ENCODE data around the gene WDFY2.

WDFY2 gene

GRCh38 chr13:51728972-51729371, 144.7 kb downstream of the WDFY2 start:
- no peaks in the 10 kb centered on the region for H3K9me3 ChIP-seq (ENCODE audit: low read depth, low read length)
- peak; percentile 64 for DNase-seq (ENCODE audit: low read depth, low spot score)
- no peak overlapping the region for H3K9ac ChIP-seq (ENCODE audit: insufficient read length)
- peaks cover 19% of the 10 kb centered on the region for H3K36me3 ChIP-seq (ENCODE audit: insufficient read depth, low read length)
- TF ChIP-seq FOXP2 (optimal IDR thresholded peaks at IDR 0.05; ENCODE audit: control extremely low read depth, extremely low read length, insufficient read depth), result no peak
- TF ChIP-seq POLR2AphosphoS5 (IDR thresholded peaks at IDR 0.05; ENCODE audit: borderline replicate concordance, low read depth, low read length), result no peak
- no peak for TF ChIP-seq EZH2 (IDR thresholded peaks at IDR 0.05)
- H3K27ac ChIP-seq, result peak overlapping the region; percentile 72
- H3K4me3 ChIP-seq, result no peak overlapping the region

DNA sequence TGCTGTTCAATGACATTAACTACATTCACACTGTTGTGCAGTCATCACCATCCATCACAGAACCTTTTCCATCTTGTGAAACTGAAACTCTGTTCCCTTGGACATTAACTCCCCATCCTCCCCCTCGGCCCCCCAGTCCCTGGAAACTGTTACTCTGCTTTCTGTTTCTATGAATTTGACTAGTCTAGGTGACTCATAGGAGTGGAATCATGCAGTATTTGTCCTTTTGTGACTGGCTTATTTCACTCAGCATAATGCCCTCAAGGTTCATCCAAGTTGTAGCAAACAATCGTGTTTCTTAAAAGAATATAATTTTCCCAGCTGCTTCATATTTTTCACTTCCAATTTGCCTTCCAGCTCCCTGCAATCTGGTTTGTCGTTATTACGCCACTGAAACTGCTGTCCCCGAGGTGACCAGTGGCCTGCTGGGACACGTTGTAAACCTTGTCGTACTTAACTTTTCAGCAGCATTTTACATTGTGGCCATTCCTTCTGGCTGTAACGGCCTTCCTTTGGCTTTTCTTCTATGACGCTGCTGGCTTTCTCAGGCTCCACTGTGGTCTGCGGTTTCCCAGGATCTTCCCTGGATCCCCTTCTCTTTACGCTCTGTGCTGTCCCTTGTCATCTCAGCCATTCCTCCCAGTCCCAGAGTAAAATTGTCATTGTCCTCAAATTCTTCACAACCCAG, 145.7 kb downstream of the WDFY2 start:
- no peak overlapping the region for H3K4me3 ChIP-seq

GRCh38 chr13:51730927-51731326, 146.7 kb downstream of the WDFY2 start:
- H3K4me3 ChIP-seq, result no peak overlapping the region
- no peak overlapping the region; the same call in 1 of the 2 replicates for H3K27ac ChIP-seq
- TF ChIP-seq FOXP2 (optimal IDR thresholded peaks at IDR 0.05; ENCODE audit: control extremely low read depth, extremely low read length, insufficient read depth) (no peak), POLR2AphosphoS5 (IDR thresholded peaks at IDR 0.05; ENCODE audit: borderline replicate concordance, low read depth, low read length) (no peak), EZH2 (IDR thresholded peaks at IDR 0.05) (no peak)
- no peak overlapping the region for H3K9ac ChIP-seq (ENCODE audit: insufficient read length)
- no peak for DNase-seq (ENCODE audit: low read depth, low spot score)
- peaks cover 27% of the 10 kb centered on the region for H3K36me3 ChIP-seq (ENCODE audit: insufficient read depth, low read length)
- H3K9me3 ChIP-seq (ENCODE audit: low read depth, low read length), result no peaks in the 10 kb centered on the region

More for the DNA sequence above, 145.7 kb downstream of the WDFY2 start:
- peaks cover 22% of the 10 kb centered on the region for H3K36me3 ChIP-seq (ENCODE audit: insufficient read depth, low read length)
- TF ChIP-seq POLR2AphosphoS5 (IDR thresholded peaks at IDR 0.05; ENCODE audit: borderline replicate concordance, low read depth, low read length), result no peak
- TF ChIP-seq FOXP2 (optimal IDR thresholded peaks at IDR 0.05; ENCODE audit: control extremely low read depth, extremely low read length, insufficient read depth), result no peak
- TF ChIP-seq EZH2 (IDR thresholded peaks at IDR 0.05), result no peak
- peak overlapping the region; percentile 72 for H3K27ac ChIP-seq
- H3K9ac ChIP-seq (ENCODE audit: insufficient read length), result no peak overlapping the region
- DNase-seq (ENCODE audit: low read depth, low spot score), result no peak
- H3K9me3 ChIP-seq (ENCODE audit: low read depth, low read length), result no peaks in the 10 kb centered on the region

DNA sequence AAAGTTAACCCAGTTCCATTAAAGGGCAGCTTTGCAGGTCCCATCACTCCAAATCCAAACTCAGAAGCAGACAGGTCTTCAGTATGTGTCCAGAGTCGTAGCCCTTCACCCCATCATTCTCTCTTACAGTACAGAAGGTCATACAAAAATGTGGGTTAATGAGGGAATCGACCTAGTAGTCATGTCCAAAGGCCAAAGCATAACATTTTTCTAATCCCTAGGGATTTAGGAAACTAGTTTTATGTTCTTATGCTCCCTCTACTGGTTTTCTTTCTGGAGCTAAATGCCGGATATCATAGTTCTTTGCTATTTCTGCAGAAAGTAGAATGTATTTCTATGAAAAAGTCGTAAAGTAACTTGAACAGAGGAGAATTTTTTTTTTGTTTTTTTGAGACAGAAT, 147.5 kb downstream of the WDFY2 start:
- Histone ChIP-seq H3K27ac (no peak overlapping the region), H3K4me3 (no peak overlapping the region), H3K9ac (ENCODE audit: insufficient read length) (no peak overlapping the region), H3K9me3 (ENCODE audit: low read depth, low read length) (no peaks in the 10 kb centered on the region), H3K36me3 (ENCODE audit: insufficient read depth, low read length) (peaks cover 25% of the 10 kb centered on the region)
- TF ChIP-seq POLR2AphosphoS5 (IDR thresholded peaks at IDR 0.05; ENCODE audit: borderline replicate concordance, low read depth, low read length) (no peak), EZH2 (IDR thresholded peaks at IDR 0.05) (no peak), FOXP2 (optimal IDR thresholded peaks at IDR 0.05; ENCODE audit: control extremely low read depth, extremely low read length, insufficient read depth) (no peak)
- peak; percentile 18 for DNase-seq (ENCODE audit: low read depth, low spot score)

- H3K36me3 ChIP-seq (ENCODE audit: insufficient read depth, low read length), result peaks cover 17% of the 10 kb centered on the region
- peak overlapping the region; percentile 35; the same call in 1 of the 2 replicates for H3K27ac ChIP-seq
- H3K4me3 ChIP-seq, result no peak overlapping the region
- H3K9me3 ChIP-seq (ENCODE audit: low read depth, low read length), result no peaks in the 10 kb centered on the region
- DNase-seq (ENCODE audit: low read depth, low spot score), result no peak
- TF ChIP-seq EZH2 (IDR thresholded peaks at IDR 0.05), result no peak
- no peak for TF ChIP-seq FOXP2 (optimal IDR thresholded peaks at IDR 0.05; ENCODE audit: control extremely low read depth, extremely low read length, insufficient read depth)
- TF ChIP-seq POLR2AphosphoS5 (IDR thresholded peaks at IDR 0.05; ENCODE audit: borderline replicate concordance, low read depth, low read length), result no peak
- no peak overlapping the region for H3K9ac ChIP-seq (ENCODE audit: insufficient read length)
Measured at GRCh38 chr13:51733374-51734298, 149.4 kb downstream of the WDFY2 start.

- H3K9me3 ChIP-seq (ENCODE audit: low read depth, low read length), result no peaks in the 10 kb centered on the region
- DNase-seq (ENCODE audit: low read depth, low spot score), result no peak
- TF ChIP-seq FOXP2 (optimal IDR thresholded peaks at IDR 0.05; ENCODE audit: control extremely low read depth, extremely low read length, insufficient read depth) (no peak), EZH2 (IDR thresholded peaks at IDR 0.05) (no peak), POLR2AphosphoS5 (IDR thresholded peaks at IDR 0.05; ENCODE audit: borderline replicate concordance, low read depth, low read length) (no peak)
- peaks cover 29% of the 10 kb centered on the region for H3K36me3 ChIP-seq (ENCODE audit: insufficient read depth, low read length)
- H3K9ac ChIP-seq (ENCODE audit: insufficient read length), result no peak overlapping the region
- no peak overlapping the region for H3K4me3 ChIP-seq
- H3K27ac ChIP-seq, result no peak overlapping the region
Measured at GRCh38 chr13:51734786-51735185, 150.5 kb downstream of the WDFY2 start.

DNA sequence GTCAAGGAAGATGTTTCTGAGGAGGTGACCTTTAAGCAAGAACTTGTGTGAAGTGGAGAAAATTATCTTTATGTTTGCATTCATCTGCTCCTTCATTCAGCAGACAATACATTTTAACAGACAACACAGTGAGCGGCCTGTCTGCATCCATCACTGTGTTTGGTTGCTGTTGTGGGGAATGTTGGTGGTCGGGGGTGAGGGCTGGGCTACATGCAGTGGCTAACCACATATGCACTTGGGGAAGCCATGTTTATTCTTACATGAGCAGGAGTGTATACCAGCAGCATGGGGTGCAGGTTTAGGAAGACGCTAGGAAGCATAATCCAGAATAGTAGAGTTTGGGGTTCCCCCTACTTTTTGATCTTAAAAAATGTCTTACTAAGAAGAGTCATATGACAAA, 153.3 kb downstream of the WDFY2 start:
- H3K9me3 ChIP-seq (ENCODE audit: low read depth, low read length), result no peaks in the 10 kb centered on the region
- H3K27ac ChIP-seq, result peak overlapping the region; percentile 46; the same call in 1 of the 2 replicates
- no peak for DNase-seq (ENCODE audit: low read depth, low spot score)
- peaks cover 37% of the 10 kb centered on the region for H3K36me3 ChIP-seq (ENCODE audit: insufficient read depth, low read length)
- no peak overlapping the region for H3K9ac ChIP-seq (ENCODE audit: insufficient read length)
- H3K4me3 ChIP-seq, result no peak overlapping the region
- TF ChIP-seq FOXP2 (optimal IDR thresholded peaks at IDR 0.05; ENCODE audit: control extremely low read depth, extremely low read length, insufficient read depth), result no peak

GRCh38 chr13:51738226-51738905, 154.1 kb downstream of the WDFY2 start:
- no peak overlapping the region for H3K4me3 ChIP-seq
- no peak for DNase-seq (ENCODE audit: low read depth, low spot score)
- H3K36me3 ChIP-seq (ENCODE audit: insufficient read depth, low read length), result peaks cover 37% of the 10 kb centered on the region
- peak overlapping the region; percentile 46 for H3K27ac ChIP-seq
- no peak for TF ChIP-seq FOXP2 (optimal IDR thresholded peaks at IDR 0.05; ENCODE audit: control extremely low read depth, extremely low read length, insufficient read depth)
- H3K9me3 ChIP-seq (ENCODE audit: low read depth, low read length), result no peaks in the 10 kb centered on the region
- H3K9ac ChIP-seq (ENCODE audit: insufficient read length), result no peak overlapping the region
